Neutrophil (primary cell): ENCODE results near the gene NDUFB4.

Experiments
- H3K27ac ChIP-seq: fragments of 200-600 bp; sonication (generic); 2 replicates; pipeline ENCODE4 v1.5.1; 2016; ENCODE audit warnings: mild to moderate bottlenecking, moderate library complexity
- H3K27me3 ChIP-seq: fragments of 200-600 bp; sonication (generic); 2 replicates; pipeline ENCODE4 v1.6.0; 2016; ENCODE audit warnings: mild to moderate bottlenecking
- H3K36me3 ChIP-seq: fragments of 200-600 bp; sonication (generic); 2 replicates; pipeline ENCODE4 v1.5.1; 2017
- H3K4me1 ChIP-seq, 2 experiments: fragments of 200-600 bp in 1 of 2; sonication (generic) in 1 of 2; 1 replicate in 1 of 2; 2 replicates in 1 of 2; pipeline versions ENCODE4 v1.5.1 to v1.6.1; 2013 to 2016; ENCODE audit warnings: low read depth in 1 of 2, low read length in 1 of 2, mild to moderate bottlenecking in 1 of 2, moderate library complexity in 1 of 2; ENCODE audit not compliant: control insufficient read depth in 1 of 2, insufficient read depth in 1 of 2
- H3K4me3 ChIP-seq, 2 experiments: fragments of 200-600 bp in 1 of 2; sonication (generic) in 1 of 2; 1 replicate in 1 of 2; 2 replicates in 1 of 2; pipeline ENCODE4 v1.5.1; 2013 to 2016; ENCODE audit warnings: low read depth in 1 of 2, low read length in 1 of 2, mild to moderate bottlenecking in 1 of 2, moderate library complexity in 1 of 2
- H3K9me3 ChIP-seq: fragments of 200-600 bp; sonication (generic); 2 replicates; pipeline ENCODE4 v1.5.1; 2016
- CTCF ChIP-seq: fragments of 200-600 bp; sonication (generic); IDR thresholded peaks from 2 replicates; pipeline ENCODE4 v1.5.1; 2016; ENCODE audit warnings: antibody characterized with exemption

The NDUFB4 gene

DNA sequence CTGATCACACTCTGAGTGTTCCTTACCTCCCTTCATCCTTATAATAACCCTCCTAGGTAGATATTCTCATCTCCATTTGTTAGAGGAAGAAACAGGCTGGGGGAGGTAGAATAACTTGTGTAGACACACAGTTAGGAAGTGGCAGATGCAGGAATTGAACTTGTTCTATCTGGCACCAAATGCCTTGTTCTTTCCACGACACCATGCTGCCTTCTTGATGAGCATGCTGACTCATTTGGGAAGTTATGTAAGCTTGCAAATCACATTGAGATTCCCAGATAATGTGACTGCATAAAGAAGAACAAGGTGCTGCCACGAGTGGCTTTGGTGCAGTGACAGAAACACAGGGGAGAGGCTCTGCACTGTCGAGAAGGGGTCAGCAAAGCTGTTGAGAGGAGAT, 27.5 kb upstream of the NDUFB4 start:
- no peaks in the 10 kb centered on the region for H3K36me3 ChIP-seq
- no peaks in the 10 kb centered on the region for H3K27me3 ChIP-seq
- H3K27ac ChIP-seq: no peak overlapping the region
- no peak for TF ChIP-seq CTCF
- no peak overlapping the region for H3K4me3 ChIP-seq
- H3K9me3 ChIP-seq: no peaks in the 10 kb centered on the region
- no peaks in the 10 kb centered on the region for H3K4me1 ChIP-seq

- Histone ChIP-seq H3K27me3 (no peaks in the 10 kb centered on the region), H3K9me3 (no peaks in the 10 kb centered on the region), H3K4me3 (no peak overlapping the region), H3K36me3 (no peaks in the 10 kb centered on the region), H3K4me1 (no peaks in the 10 kb centered on the region), H3K27ac (no peak overlapping the region)
- no peak for TF ChIP-seq CTCF
Observed at GRCh38 chr3:120569222-120570057, 26.7 kb upstream of the NDUFB4 start.

DNA sequence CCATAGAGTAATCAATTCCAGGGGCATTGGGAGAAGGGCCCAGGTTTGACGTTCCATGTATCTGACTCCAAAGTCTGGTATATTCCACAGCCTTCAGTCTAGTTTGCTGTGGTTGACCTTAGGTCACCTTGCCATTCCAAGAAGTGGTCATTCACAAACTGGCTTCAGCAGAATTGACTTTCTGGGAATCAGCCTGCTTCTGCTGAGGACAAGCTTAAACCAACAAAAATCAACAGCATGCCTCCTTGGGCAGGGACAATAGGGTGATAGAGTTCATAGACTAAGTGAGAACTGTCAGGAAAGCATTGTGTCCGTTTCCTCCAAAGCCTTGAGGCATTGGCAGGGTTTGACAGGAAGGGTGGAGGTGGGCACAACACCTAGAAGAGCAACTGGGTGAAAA, 24.1 kb upstream of the NDUFB4 start:
- no peaks in the 10 kb centered on the region for H3K9me3 ChIP-seq
- no peak overlapping the region for H3K4me3 ChIP-seq
- H3K4me1 ChIP-seq: no peaks in the 10 kb centered on the region

GRCh38 chr3:120587332-120587975, 8.7 kb upstream of the NDUFB4 start:
- TF ChIP-seq CTCF: no peak
- H3K36me3 ChIP-seq: no peaks in the 10 kb centered on the region
- no peaks in the 10 kb centered on the region for H3K9me3 ChIP-seq
- H3K27me3 ChIP-seq: no peaks in the 10 kb centered on the region
- H3K27ac ChIP-seq: no peak overlapping the region
- H3K4me3 ChIP-seq: no peak overlapping the region
- peaks cover 3 to 8% of the 10 kb centered on the region in 2 experiments for H3K4me1 ChIP-seq

More for the DNA sequence above, 24.1 kb upstream of the NDUFB4 start:
- TF ChIP-seq CTCF: no peak
- H3K27me3 ChIP-seq: no peaks in the 10 kb centered on the region
- H3K36me3 ChIP-seq: no peaks in the 10 kb centered on the region
- no peak overlapping the region for H3K27ac ChIP-seq

DNA sequence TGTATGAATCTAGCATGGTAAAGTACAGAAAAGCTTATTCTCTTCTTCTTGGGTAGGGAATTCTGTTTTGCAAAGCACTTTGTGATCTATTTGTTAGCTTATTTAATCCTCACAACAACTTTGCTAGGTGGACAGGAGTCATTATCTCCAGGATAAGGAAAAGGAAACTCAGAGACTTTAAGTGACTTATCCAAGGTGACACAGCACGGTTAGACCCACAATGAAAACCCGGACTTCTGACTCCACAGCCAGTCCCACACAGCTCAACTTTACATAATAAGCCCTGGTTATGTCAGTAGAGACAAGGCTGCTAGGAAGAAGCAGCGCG, 384 bp upstream of the NDUFB4 start:
- no peak for TF ChIP-seq CTCF
- H3K27ac ChIP-seq: peak overlapping the region; percentile 75
- peak overlapping the region; percentile 82 to 86 for H3K4me3 ChIP-seq

More for the DNA sequence above, 384 bp upstream of the NDUFB4 start:
- H3K36me3 ChIP-seq: peaks cover 18% of the 10 kb centered on the region
- H3K9me3 ChIP-seq: no peaks in the 10 kb centered on the region
- H3K27me3 ChIP-seq: no peaks in the 10 kb centered on the region
- peaks cover 30% of the 10 kb centered on the region in 2 experiments for H3K4me1 ChIP-seq
